HG03159 (cell line): ENCODE results near the gene SSUH2.

Source experiments
- ATAC-seq: cut with Tn5 transposase; IDR thresholded peaks from one replicate; pipeline ENCODE4 v1.9.1; 2021; ENCODE audit warnings: mild to moderate bottlenecking, moderate library complexity; ENCODE audit not compliant: unreplicated experiment

SSUH2 gene

GRCh38 chr3:8643693-8644365 lies 769 bp downstream of the SSUH2 start:
- ATAC-seq = no peak

- ATAC-seq = no peak
Observed at GRCh38 chr3:8642001-8642400, 2.6 kb downstream of the SSUH2 start.

- ATAC-seq = no peak
Observed at GRCh38 chr3:8641472-8641871, 3.1 kb downstream of the SSUH2 start.

GRCh38 chr3:8640223-8640622 lies 4.4 kb downstream of the SSUH2 start:
- ATAC-seq = no peak

- no peak for ATAC-seq
Observed at GRCh38 chr3:8639659-8640000, 5.0 kb downstream of the SSUH2 start.

- ATAC-seq = no peak
Observed at GRCh38 chr3:8638994-8639658, 5.5 kb downstream of the SSUH2 start.

- no peak for ATAC-seq
Observed at GRCh38 chr3:8637348-8637747, 7.2 kb downstream of the SSUH2 start.

- no peak for ATAC-seq
Observed at GRCh38 chr3:8635631-8636030, 9.0 kb downstream of the SSUH2 start.

GRCh38 chr3:8635125-8635524 lies 9.5 kb downstream of the SSUH2 start:
- ATAC-seq = no peak

- no peak for ATAC-seq
Observed at GRCh38 chr3:8632402-8633237, 12.0 kb downstream of the SSUH2 start.

GRCh38 chr3:8631661-8632060 lies 12.9 kb downstream of the SSUH2 start:
- ATAC-seq = no peak

GRCh38 chr3:8629151-8630021 lies 15.2 kb downstream of the SSUH2 start:
- ATAC-seq = peak; percentile 53

- ATAC-seq = no peak
Observed at GRCh38 chr3:8627949-8628348, 16.6 kb downstream of the SSUH2 start.

- no peak for ATAC-seq
Observed at GRCh38 chr3:8627201-8627940, 17.2 kb downstream of the SSUH2 start.

- no peak for ATAC-seq
Observed at GRCh38 chr3:8625991-8626390, 18.6 kb downstream of the SSUH2 start.

GRCh38 chr3:8624612-8625011 lies 20.0 kb downstream of the SSUH2 start:
- no peak for ATAC-seq

GRCh38 chr3:8623741-8624140 lies 20.9 kb downstream of the SSUH2 start:
- no peak for ATAC-seq

GRCh38 chr3:8622873-8623691 lies 21.5 kb downstream of the SSUH2 start:
- ATAC-seq = peak; percentile 92

GRCh38 chr3:8621872-8622271 lies 22.7 kb downstream of the SSUH2 start:
- ATAC-seq = no peak
